GM12891 (cell line): ENCODE data around the gene CMTM7.

Experiments
- POLR2A ChIP-seq: IDR thresholded peaks from 2 replicates; pipeline ENCODE4 v1.6.1; 2011; ENCODE audit warnings: low read depth, low read length, control low read depth
- POLR2AphosphoS5 ChIP-seq: IDR thresholded peaks from 2 replicates; pipeline ENCODE4 v1.6.1; 2011; ENCODE audit warnings: low read depth, low read length, control low read depth
- SPI1 ChIP-seq: IDR thresholded peaks from 2 replicates; pipeline ENCODE4 v1.6.1; 2011; ENCODE audit warnings: low read depth, low read length, control low read depth

DNA sequence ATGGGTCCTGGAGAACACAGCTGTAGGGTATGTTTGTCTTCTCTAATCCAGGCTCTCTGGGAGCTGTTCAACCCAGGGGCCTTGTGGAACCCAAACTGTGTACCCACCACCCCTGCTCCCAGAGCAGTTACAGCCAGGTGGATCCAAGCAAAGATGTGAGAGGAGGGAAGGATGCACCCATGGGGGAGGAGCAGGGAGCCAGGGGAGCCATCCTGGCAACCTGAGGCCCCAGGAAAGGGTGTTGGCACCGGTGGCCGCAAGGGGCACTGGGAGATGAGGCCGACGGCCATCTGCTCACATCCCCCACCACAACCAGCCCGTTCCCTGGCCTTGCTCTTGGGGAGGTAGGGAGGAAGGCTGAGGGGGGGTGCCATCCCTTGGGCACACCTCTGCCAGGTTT is 67.8 kb downstream of the CMTM7 start:
- TF ChIP-seq POLR2A = no peak
- TF ChIP-seq POLR2AphosphoS5 = no peak
- no peak for TF ChIP-seq SPI1
